OCI-M1 (cell line): ENCODE results near the gene AKT3.

ENCODE experiments used
- DNase-seq: peaks from one replicate; lab custom pipeline; 2025; lab: John Stamatoyannopoulos, UW

Gene AKT3

DNA sequence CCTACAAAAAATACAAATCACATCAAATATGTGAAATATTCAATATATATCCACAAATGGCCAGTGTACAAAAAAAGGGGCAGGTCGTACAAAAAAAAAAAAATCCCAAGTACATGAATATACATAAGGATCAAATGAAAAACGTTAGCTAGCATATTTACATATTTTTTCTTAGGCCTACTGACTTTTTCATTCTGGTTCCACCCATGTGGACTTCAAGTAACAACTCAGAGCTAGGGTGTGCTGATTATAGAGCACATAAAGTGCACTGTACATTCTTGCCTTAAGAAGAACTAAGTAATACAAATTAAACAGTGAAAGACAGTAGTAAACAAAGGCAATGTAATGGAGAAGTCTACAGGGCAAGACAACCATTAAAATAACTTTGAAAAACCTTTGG, 297.0 kb downstream of the AKT3 start:
- no peak for DNase-seq

- no peak for DNase-seq
These were observed 299.8 kb downstream of the AKT3 start for GRCh38 chr1:243550276-243550675.

- no peak for DNase-seq
These were observed 300.3 kb downstream of the AKT3 start for GRCh38 chr1:243549791-243550190.

- DNase-seq = peak; percentile 18
These were observed 300.9 kb downstream of the AKT3 start for GRCh38 chr1:243549108-243549507.

DNA sequence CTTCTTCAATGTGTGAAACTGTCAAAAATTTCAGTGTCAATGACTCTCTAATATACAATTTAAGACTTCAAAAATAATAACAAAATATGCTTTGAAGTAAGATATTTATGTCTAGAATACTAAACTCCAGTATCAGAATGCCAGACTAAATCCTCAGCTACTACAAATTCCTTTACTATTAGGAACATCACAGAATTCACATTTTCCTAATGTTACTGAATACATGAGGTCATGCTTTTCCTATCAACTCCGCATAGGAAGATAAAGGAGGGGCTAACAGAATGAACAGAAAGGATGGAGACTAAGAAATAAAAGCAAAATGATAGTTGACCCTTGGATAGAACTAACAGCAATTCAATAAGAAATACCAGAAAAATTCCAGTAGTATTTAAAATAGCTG, 301.5 kb downstream of the AKT3 start:
- no peak for DNase-seq

DNA sequence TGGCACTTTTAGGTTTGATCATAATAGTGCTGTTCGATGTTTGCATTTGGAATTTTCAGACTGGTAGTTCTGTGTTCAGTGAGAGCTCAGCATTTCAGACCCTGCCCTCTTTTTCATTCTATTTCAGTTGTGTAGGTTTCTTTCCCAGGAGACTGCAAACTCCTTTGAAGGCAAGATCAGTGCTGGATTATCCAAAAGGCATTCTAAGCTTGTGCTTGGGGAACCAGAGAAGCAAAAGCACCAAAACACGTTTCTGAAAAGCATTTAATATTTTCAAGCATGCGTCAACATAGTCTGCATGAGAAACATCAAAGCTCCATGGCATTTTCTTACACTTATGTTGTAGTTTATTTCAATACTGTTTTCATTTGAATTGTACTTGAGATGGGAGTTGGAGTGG, 302.2 kb downstream of the AKT3 start:
- DNase-seq = no peak

GRCh38 chr1:243546457-243546856, 303.6 kb downstream of the AKT3 start:
- DNase-seq = no peak

- DNase-seq = no peak
These were observed 306.5 kb downstream of the AKT3 start for GRCh38 chr1:243543501-243543900.

DNA sequence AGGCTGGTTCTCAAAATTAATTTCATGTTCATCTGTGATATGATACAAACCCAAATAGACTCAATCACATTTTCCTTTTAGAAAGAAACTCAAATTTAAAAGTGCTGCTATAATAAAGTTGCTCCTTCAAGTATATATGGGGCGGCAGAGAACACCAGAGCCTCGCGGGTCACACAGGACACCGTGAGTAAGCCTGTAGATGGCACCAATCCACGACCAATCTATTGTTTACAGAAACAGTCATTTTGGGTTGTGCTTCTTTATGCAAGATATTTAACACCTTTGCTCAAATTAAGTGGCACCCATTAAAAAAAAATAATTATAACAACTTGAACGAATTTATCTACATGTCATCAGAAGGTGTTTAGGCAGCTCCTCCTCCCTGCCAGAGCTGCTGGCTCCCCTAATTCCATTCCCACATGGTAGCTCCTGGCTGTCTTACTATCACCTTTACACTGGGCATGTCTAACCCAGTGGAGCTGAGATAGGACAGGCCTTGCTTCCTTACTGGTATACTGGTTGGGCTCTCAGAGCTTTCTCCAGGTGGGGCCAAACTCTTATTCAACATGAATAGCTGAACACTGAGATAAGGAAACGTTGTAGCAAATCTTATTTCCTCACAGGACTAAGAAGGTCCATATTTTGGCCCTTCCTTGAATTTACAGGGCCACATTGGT, 307.2 kb downstream of the AKT3 start:
- peak; percentile 11 for DNase-seq

DNA sequence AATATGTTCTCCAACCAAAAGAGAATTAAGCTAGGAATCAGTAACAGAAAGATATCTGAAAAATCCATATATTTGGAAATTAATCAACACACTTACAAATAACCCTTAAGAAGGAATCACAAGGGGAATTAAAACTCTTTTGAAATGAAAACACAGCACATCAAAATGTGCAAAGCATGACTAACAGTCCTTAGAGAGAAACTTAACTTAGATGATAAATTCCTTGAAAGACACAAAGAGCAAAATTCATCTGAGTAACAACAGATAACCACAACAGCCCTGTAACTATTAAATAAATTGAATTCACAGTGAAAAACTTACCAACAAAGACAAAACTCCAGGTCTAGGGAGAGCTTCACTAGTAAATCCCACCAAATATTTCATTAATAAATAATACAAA, 310.4 kb downstream of the AKT3 start:
- DNase-seq = no peak

DNA sequence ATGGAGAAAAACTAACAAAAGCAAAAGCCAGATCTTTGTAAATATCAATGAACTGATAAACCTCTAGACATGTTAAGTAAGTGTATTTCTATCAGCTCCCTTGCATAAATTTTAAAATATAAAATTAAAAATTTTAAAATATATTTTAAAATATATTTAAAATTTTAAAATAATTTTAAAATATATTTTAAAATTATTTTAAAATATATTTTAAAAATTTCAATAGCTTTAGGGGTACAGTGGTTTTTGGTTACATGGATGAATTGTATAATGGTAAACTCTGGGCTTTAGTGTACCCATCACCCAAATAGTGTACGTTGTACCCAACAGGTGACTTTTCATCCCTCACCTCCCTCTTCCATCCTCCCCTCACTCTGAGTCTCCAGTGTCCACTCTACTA, 315.0 kb downstream of the AKT3 start:
- no peak for DNase-seq

GRCh38 chr1:243529512-243529911, 320.5 kb downstream of the AKT3 start:
- DNase-seq = no peak

DNA sequence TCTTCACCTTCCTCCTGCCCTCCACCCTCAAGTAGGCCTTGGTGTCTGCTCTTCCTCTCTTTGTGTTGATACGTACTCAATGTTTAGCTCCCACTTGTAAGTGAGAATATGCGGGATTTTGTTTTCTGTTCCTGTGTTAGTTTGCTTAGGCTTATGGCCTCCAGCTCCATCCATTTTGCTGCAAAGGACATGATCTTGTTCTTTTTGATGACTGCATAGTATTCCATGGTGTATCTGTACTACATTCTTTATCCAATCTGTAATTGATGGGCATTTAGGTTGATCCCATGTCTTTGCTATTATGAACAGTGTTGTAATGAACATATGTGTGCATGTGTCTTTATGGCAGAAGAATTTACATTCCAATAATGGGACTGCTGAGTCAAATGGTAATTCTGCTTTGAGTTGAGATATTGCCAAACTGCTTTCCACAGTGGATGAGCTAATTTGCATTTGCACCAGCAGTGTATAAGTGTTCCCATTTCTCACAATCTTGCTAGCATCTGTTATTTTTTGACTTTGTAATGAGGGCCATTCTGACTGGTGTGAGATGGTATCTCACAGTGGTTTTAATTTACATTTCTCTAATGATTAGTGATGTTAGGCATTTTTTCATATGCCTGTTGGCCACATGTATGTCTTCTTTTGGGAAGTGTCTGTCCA, 321.5 kb downstream of the AKT3 start:
- DNase-seq = no peak

DNA sequence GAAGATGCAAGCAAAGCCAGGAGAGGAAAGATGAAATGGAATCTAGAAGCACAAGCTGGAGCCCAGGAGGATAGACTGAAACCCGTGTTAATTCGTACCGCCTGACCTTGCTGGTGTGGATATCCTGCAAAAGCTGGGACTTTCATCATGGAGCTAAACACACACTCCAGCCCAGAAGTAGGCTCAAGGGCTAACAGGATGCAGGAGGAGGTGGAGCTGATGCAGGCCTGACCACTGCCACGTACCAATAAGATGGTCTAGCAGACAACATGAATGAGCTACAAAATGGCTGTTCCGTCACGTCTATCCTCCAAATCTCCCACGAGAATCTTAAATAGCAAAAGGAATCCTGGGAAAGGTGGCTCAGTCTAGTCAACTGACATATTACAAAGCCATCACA, 323.9 kb downstream of the AKT3 start:
- no peak for DNase-seq

DNA sequence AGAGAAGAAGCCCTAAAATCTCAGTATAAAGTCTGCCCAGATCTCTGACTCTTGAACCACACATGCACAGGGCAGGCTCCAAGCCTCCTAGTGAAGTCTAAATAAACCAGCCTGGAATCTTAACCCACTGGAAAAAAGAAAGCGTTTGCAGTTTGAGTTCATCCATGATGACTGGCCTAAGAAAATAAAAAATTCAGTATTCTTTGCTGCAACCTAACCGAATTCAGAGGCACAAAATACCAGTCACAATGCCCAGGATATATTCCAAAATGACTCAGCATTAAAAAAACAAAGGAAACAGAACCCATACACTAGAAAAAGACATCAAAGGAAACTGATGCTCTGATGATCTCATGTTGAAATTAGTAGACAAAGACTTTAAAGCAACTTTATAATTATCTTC, 325.0 kb downstream of the AKT3 start:
- no peak for DNase-seq

DNA sequence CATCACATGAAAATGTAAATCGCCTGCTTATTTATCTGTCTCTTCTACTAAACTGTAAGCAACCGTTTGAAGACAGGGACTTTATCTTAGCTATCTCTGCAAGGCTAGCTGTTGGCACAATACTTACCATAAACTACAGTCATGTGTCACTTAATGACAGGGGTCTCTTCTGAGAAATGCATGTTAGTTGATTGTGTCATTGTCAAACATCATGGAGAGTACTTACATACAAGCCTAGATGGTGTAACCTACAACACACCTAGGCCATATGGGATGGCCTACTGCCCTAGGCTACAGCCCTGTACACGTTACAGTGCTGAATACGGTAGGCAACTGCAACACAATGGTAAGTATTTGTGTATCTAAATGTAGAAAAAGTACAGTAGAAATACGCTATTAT, 326.3 kb downstream of the AKT3 start:
- DNase-seq = no peak

DNA sequence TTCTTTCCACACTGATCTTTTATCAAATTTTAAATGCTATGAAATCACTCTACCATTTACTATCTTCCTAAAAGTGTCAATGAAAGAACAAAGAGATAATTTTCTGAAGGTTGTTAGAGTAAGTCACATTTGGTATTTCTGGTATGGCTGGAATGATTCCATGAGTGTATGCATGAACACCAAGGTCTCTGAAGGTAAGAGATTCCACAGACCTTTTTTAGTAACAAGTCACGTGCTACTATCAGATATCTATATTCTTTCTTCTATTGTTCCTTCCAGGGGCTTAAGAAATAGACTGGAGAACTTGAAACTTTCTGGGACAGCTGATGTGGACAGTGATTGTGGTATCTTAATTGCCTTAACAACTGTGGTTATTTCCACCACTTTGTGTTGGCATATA, 329.2 kb downstream of the AKT3 start:
- DNase-seq = no peak

DNA sequence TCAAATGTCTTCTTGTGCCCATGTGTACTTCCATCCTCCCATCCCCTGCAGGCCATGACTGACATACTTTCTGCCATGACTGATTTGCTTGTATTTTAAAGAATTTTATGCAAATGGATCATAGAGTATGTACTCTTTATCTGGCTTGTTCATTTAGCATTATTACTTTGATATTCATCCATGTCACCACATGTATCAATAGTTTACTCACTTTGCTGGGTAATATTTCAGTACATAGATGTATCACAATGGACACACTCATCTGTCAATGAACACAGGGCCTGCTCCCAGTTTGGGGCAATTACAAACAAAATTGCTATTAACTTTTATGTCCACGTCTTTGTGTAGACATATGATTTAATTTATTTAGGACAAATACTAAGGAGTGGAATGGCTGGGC, 335.1 kb downstream of the AKT3 start:
- no peak for DNase-seq

DNA sequence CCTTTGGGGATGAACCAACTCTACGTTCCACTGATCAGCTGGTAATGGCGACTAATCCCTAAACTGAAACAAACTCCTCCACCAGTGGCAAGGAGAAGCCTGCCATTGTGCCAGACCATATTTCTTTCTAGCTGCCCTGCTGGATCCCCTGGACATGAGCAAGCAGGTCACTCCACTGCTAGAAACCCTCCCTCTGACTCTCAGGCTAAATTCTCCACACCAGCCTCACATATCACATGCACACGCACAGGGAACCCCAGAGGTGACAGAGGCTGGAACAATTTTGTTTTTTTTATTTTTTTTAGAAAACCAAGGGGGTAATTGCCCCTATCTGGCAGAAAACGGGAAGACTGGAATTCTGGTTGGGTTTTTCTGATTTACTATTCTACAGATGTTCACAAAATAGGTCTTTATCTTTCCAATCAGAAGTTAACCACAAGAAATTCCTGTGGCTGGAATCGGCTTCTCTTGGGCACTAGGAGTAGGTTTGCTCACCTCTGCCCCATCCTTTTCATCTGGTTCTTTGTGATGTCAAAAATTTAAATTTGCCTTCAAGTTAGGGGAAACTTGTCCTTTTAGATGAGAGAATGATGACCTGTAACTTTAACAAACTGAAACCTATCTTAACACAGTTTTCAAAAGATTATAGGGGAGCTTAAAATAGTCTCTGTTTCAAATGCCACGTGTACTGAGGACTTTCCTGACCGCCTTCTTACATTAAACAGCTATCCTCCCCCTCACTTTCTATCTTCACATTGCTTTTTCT, 336.1 kb downstream of the AKT3 start:
- no peak for DNase-seq

- DNase-seq = no peak
These were observed 339.1 kb downstream of the AKT3 start for GRCh38 chr1:243510928-243511327.

- DNase-seq = no peak
These were observed 341.1 kb downstream of the AKT3 start for GRCh38 chr1:243508943-243509342.

GRCh38 chr1:243508303-243508713, 341.7 kb downstream of the AKT3 start:
- no peak for DNase-seq

GRCh38 chr1:243507672-243508302, 342.3 kb downstream of the AKT3 start:
- DNase-seq = no peak
